ENCODE measurements around the gene HS6ST1.

GRCh38 chr2:128293426-128293755, 25.3 kb downstream of the HS6ST1 start:
- TF ChIP-seq GABPA (IDR thresholded peaks at IDR 0.05; ENCODE audit: low read depth) = no peak
- no peak for TF ChIP-seq CTCF (IDR thresholded peaks at IDR 0.05; ENCODE audit: insufficient read depth, low read length)
- no peak for TF ChIP-seq REST (IDR thresholded peaks at IDR 0.05; ENCODE audit: insufficient replicate concordance, low read depth)

All from HL-60 (cell line).